ENCODE results near the gene LMNTD2.

LMNTD2 gene

DNA sequence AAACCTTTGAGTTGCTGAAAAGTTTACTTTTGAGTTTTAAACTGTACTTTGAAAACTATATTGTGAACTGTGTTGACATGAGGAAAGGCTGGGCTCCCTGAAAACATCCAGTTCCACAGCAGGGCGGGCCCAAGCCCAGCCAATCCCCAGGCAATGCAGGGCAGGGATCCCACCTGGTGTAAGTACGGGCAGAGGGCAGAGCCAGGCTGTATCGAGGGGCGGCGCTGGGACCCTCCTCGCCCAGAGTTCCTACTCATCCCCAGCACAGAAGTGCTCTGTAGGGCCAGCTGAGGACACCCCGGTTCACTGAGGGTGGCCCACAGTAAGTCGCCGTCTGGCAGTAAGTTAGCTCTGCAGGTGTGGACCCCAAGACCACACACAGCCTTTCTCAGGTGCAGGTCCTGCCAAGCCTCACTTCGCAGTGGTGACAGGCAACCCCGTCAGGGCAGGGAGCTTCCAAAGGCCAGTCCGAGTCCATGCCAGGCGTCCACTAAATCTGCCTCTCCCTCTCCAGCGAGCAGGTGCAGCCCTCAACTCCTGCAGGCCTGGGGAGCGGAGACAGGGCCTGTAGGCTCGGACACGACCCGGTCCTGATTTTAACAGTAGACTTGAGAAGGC lies 6.6 kb upstream of the LMNTD2 start:
- no peak for DNase-seq (ENCODE audit: low read depth)

DNA sequence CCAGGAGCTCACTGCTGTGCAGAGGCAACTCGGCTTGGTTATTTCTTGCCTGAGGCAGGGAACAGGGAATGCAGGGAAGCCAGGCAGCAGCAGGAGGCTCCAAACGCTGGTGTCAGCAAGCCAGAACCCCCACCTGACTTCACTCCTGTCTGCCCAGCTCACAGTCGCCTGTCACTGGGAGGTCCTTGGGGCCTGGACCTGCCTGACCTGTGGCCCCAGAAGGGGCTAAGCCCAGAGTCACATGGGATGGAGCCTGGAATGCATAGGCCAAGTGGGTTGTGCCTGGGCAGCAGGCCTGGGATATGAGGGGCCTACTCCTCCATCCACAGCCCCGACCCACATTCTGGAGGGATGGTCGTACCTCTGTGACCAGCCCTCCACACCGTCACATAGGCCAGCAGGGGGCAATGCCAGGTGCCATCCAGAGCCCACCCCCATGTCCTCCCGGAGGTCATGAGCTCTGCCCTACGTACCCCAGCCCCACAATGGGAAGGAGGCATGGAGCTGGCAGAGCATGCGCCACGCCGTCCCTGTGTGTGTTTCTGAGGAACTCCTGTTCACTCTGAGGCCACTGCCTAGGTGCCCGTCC lies 5.5 kb upstream of the LMNTD2 start:
- no peak for DNase-seq (ENCODE audit: low read depth)

GRCh38 chr11:563812-564578 lies 3.5 kb upstream of the LMNTD2 start:
- no peak for DNase-seq (ENCODE audit: low read depth)

DNA sequence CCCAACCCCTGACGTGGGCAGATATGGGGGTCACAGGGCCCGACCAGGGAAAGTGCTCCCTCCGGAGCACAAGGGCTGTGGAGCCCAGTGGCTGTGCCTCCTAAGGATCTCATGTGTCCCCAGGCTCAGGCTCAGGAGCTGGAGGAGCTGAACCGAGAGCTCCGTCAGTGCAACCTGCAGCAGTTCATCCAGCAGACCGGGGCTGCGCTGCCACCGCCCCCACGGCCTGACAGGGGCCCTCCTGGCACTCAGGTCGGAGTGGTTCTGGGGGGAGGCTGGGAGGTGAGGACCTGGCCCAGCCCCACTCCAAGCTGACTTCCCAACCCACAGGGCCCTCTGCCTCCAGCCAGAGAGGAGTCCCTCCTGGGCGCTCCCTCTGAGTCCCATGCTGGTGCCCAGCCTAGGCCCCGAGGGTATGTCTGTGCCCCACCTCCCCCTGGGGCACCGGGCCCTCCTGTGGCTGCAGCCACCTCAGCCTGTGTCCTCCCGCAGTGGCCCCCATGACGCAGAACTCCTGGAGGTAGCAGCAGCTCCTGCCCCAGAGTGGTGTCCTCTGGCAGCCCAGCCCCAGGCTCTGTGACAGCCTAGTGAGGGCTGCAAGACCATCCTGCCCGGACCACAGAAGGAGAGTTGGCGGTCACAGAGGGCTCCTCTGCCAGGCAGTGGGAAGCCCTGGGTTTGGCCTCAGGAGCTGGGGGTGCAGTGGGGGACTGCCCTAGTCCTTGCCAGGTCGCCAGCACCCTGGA lies 2.7 kb upstream of the LMNTD2 start:
- DNase-seq (ENCODE audit: low read depth), result no peak

DNA sequence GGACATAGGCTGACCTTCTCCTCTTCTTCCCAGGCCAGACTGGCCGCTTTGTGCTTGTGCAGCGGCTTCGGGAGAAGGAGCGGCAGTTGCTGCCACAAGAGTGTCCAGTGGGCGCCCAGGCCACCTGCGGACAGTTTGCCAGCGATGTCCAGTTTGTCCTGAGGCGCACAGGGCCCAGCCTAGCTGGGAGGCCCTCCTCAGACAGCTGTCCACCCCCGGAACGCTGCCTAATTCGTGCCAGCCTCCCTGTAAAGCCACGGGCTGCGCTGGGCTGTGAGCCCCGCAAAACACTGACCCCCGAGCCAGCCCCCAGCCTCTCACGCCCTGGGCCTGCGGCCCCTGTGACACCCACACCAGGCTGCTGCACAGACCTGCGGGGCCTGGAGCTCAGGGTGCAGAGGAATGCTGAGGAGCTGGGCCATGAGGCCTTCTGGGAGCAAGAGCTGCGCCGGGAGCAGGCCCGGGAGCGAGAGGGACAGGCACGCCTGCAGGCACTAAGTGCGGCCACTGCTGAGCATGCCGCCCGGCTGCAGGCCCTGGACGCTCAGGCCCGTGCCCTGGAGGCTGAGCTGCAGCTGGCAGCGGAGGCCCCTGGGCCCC lies 1.6 kb upstream of the LMNTD2 start:
- DNase-seq (ENCODE audit: low read depth), result no peak

DNA sequence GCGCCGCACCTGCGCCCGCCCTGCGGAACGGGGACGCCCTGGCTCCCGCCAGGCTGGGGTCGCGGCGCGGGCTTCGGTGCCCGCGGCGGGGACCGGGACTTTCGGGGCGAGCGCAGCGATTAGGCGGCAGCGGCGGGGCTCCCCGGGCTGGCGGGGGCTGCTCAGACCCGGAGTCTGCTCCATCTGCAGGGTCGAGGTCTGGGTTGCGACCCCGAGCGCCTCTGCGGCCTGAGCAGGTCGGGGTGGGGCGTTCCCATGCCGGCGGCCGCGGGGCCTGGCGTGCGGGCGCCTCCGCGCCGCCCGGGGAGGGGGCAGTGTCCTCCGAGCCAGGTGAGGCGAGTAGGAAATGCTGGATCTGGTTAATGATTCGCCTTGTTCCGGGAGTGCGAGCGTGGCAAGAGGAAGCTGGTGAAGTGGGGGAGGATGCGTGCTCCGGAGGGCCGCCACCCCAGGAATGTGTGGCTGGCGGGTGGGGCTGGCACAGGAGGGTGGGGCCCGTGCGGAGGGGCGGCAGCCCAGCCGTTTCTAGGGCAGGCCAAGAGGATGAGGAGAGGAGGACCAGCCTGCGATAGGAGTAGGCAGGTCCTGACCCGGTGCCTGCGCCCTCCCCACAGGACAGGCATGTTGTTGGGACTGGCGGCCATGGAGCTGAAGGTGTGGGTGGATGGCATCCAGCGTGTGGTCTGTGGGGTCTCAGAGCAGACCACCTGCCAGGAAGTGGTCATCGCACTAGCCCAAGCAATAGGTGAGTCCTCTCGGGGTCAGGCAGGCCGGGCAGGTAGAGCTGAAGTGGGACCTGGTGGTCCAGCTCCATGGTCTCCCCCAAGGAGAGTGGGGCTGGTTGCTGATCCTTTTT lies 838 bp upstream of the LMNTD2 start:
- peak; percentile 58 for DNase-seq (ENCODE audit: low read depth)

GRCh38 chr11:559712-560304 lies 730 bp downstream of the LMNTD2 start:
- DNase-seq (ENCODE audit: low read depth), result no peak

- no peak for DNase-seq (ENCODE audit: low read depth)
Measured at GRCh38 chr11:559020-559620, 1.4 kb downstream of the LMNTD2 start.

DNA sequence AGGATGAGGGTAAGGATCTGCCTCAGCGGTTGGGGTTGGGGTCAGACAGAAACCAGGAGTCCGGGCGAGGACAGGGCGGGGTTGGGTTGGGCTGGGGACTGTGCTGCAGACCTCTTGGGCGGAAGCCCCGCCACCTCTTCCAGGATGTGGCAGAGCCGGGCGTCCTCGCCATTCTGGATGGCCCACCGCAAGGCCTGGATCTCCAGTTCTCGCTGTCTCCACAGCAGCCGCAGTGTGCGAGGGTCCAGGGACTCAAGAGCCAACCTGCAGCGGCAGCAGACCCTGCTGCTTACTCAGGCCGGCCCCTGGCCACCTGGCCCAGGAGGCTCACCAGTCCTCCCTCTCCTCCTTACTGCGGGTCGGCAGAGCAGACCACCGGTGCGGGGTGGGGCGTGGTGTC lies 2.0 kb downstream of the LMNTD2 start:
- DNase-seq (ENCODE audit: low read depth), result no peak

DNA sequence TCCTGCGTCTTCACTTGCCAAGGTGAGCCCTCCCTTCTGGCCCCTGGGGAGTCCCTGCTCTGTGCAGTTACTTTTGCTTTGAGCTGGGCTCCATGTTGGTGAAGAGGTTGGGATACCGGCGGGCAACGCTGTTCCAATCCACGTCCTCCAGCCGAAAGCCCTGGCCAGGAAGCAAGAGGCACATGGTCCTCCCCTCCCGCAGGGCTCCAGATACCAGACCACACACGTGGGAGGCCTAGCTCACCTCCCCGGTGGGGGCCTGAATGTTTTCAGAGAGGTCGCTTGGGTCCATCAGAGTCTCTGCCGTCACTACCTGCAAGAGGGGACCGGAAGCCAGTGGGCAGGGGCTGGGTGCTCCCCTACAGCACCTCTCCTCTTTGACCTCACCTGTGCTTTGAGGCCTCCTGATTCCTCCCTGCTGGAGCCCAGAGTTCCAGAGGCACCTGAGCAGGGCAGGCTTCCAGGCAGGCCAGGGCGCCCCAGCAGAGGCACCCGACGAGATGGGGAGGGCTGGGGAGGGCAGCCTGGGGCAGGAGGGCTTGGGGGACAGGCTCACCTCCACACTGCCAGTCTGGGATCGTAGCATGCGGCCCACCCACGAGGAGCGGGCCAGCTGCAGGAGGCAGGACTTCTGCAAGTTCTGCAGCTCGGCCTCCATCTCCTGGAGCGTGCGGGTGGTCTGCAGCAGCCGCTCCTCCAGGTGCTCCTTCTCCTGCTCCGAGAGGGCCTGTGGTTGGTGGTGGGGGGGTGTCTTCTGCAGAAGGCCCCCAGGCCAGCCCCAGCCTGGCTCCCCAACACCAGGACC lies 3.0 kb downstream of the LMNTD2 start:
- no peak for DNase-seq (ENCODE audit: low read depth)

GRCh38 chr11:556662-557256 lies 3.8 kb downstream of the LMNTD2 start:
- no peak for DNase-seq (ENCODE audit: low read depth)

GRCh38 chr11:555780-556661 lies 4.5 kb downstream of the LMNTD2 start:
- DNase-seq (ENCODE audit: low read depth), result peak; percentile 37

DNA sequence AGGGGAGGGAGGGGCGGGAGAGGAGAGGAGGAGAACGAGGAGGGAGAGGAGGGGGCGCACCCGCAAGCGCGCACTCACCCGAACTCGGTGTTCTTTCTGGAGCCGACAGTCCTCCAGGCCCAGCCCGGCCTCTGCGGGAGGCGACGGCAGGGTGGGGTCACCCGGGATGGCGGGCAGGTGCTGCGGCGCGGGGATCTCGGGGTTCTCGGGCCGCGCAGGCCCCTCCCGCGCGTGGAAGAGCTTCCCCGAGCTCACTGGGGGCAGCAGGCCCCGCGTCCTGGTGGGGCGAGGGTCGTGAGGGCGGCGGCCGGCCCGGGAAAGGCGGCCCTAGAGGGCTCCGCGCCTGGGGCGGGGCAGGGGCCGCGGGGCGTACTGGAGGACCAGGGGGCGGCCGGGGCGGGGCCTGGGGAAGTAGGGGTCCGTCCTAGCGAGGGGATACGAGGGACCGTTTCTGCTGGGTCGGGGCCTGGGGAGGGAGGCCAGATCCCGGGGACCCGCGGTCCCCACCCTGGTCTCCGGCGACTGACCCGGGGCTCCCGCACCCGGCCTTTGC lies 5.2 kb downstream of the LMNTD2 start:
- DNase-seq (ENCODE audit: low read depth), result no peak

- peak; percentile 68 for DNase-seq (ENCODE audit: low read depth)
Measured at GRCh38 chr11:554428-555226, 5.9 kb downstream of the LMNTD2 start.

- DNase-seq (ENCODE audit: low read depth), result no peak
Measured at GRCh38 chr11:553988-554340, 6.6 kb downstream of the LMNTD2 start.

DNA sequence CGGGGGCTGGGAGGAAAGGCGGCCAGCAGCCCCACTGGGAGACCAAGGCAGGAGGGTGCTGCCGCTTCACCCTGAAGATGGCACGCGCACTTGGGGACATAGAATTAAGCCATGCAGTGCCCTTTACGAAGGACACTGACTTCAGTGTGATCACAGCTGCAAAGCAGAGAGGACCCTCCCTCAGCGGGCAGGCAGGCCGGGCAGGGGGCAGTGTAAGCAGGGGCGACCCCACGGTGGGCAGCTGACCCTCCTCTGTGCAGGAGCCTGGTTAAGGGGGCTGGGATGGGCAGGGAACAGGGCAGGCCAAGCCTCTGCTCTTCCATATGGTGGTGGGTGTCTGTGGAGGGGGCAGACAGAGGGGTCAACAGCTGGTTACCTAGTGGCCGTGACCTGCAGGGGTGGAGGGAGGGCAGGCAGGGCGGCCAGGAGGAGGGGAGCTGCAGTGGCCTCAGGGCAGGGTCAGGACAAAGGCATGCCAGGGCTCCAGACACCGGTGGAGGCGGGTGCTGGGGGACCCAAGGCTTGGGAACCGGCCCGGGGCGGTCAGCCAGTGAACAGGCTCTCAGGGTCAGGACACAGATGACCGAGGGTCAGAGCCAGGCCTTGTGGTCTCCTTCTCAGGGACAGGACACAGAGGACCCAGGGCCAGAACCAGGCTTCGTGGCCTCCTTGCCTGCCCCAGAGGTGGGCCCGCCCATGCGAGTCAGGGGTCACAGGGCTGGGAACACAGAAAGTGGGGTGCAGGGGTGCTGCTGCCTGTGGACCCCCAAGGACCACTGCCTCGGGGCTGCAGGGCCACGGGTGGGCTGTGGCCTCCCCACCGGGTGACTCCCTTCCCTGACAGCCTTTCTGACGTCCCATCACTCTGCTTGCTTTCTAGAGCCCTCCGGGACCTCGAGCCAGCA lies 7.2 kb downstream of the LMNTD2 start:
- DNase-seq (ENCODE audit: low read depth), result no peak

Data from ELR (cell line).